GM21619 (cell line): ENCODE results near the gene ZPLD1.
A peak's percentile ranks its signal among the peaks of the same experiment; 100 is the strongest.

Experiments used
- ATAC-seq: cut with Tn5 transposase; IDR thresholded peaks from one replicate; pipeline ENCODE4 v1.9.1; 2021; ENCODE audit not compliant: unreplicated experiment

ZPLD1 gene

GRCh38 chr3:102525624-102526023, 90.8 kb downstream of the ZPLD1 start:
- peak; percentile 73 for ATAC-seq

- ATAC-seq, result no peak
Measured at GRCh38 chr3:102526865-102527264, 92.0 kb downstream of the ZPLD1 start.

GRCh38 chr3:102528727-102529126, 93.9 kb downstream of the ZPLD1 start:
- no peak for ATAC-seq
